Heart left ventricle (tissue), 13 donors: Measurements from ENCODE around the gene KCTD11.
A peak's percentile ranks its signal among the peaks of the same experiment; 100 is the strongest.

Source experiments
- POLR2A ChIP-seq, 2 donors: fragments of 450-650 bp; IDR thresholded peaks; one replicate each; pipeline ENCODE4 v1.6.1; 2017; ENCODE audit warnings: antibody characterized with exemption in 2 of 2, mild to moderate bottlenecking in 2 of 2, moderate library complexity in 2 of 2
- TF ChIP-seq, protein P1 (sequence below), 12 donors: fragments of 200-600 bp; sonication (generic) in 4 of 12; IDR thresholded peaks; one replicate each; pipeline versions ENCODE4 v1.5.0 to v1.8.0; 2018 to 2022; ENCODE audit warnings: antibody characterized with exemption in 12 of 12, mild to moderate bottlenecking in 5 of 12
- donor health status: ischemic (EF 13 %, LVEDD 7.1; RV severe dilation, severe dysfunction).
- donor health status: DM: no; HTN: yes; CAD: no.
- donor health status: DM: no; HTN: no; CAD: no.
- donor health status: ischemic (EF 25% LVEDD 6.9; RV normal size, moderate dysfunction).
- donor health status: ischemic (EF 25% LVEDD 5.7; RV mildly dilated, moderate dysfunction).
- donor health status: ischemic (EF 35%, LVEDD 5.7; RV mildly dilated, moderate dysfunction).
- donor health status: nonischemic (EF 11% LVEDD 7.7; RV severe dilation, severe dysfunction).
- donor health status: DM: yes; HTN: yes; CAD: no.
- donor health status: PGD.
- donor health status: ischemic (EF 29% LVEDD 5.4; RV normal size, mild dysfunction).
- donor health status: nonischemic (EF 23%, LVEDD 6.1; RV moderate dilation, normal function).

GRCh38 chr17:7394452-7395191 is 42.7 kb downstream of the KCTD11 start, which contains the start of gene PLSCR3:
- TF ChIP-seq, protein P1, sequence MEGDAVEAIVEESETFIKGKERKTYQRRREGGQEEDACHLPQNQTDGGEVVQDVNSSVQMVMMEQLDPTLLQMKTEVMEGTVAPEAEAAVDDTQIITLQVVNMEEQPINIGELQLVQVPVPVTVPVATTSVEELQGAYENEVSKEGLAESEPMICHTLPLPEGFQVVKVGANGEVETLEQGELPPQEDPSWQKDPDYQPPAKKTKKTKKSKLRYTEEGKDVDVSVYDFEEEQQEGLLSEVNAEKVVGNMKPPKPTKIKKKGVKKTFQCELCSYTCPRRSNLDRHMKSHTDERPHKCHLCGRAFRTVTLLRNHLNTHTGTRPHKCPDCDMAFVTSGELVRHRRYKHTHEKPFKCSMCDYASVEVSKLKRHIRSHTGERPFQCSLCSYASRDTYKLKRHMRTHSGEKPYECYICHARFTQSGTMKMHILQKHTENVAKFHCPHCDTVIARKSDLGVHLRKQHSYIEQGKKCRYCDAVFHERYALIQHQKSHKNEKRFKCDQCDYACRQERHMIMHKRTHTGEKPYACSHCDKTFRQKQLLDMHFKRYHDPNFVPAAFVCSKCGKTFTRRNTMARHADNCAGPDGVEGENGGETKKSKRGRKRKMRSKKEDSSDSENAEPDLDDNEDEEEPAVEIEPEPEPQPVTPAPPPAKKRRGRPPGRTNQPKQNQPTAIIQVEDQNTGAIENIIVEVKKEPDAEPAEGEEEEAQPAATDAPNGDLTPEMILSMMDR (IDR thresholded peaks at IDR 0.05), result peak in 8 of 12 donors; percentile 9 to 45 (median 31)
- TF ChIP-seq POLR2A (IDR thresholded peaks at IDR 0.05), result peak; percentile 50 to 93
